ENCODE measurements around the gene MGLL.

Gene MGLL

GRCh38 chr3:127763337-127763736 is 59.0 kb downstream of the MGLL start:
- Histone ChIP-seq H3K9me2 (replicated peaks; ENCODE audit: insufficient read depth, low read length) (no peaks in the 10 kb centered on the region), H3K36me3 (ENCODE audit: low read length) (no peaks in the 10 kb centered on the region), H3K79me2 (ENCODE audit: insufficient read depth, low read length) (no peaks in the 10 kb centered on the region), H3K27me3 (ENCODE audit: low read length) (no peaks in the 10 kb centered on the region), H4K20me1 (ENCODE audit: low read depth, low read length) (no peaks in the 10 kb centered on the region), H3K27ac (ENCODE audit: low read depth, low read length) (no peak overlapping the region), H3K4me3 (ENCODE audit: insufficient read depth, low read length, poor library complexity, severe bottlenecking) (no peak overlapping the region), H2AFZ (ENCODE audit: low read depth, low read length, severe bottlenecking) (no peak overlapping the region), H3K9me3 (ENCODE audit: insufficient read depth, low read length) (no peaks in the 10 kb centered on the region), H3K4me2 (ENCODE audit: low read depth, low read length, poor library complexity, severe bottlenecking) (no peak overlapping the region), H3K9ac (ENCODE audit: low read length) (no peak overlapping the region), H3F3A (ENCODE audit: insufficient read depth) (no peaks in the 10 kb centered on the region)
- no peak for TF ChIP-seq EZH2phosphoT487 (conservative IDR thresholded peaks at IDR 0.05; ENCODE audit: low read length)
- no peak for TF ChIP-seq CTCF (IDR thresholded peaks at IDR 0.05; ENCODE audit: insufficient read depth, low read length, poor library complexity, severe bottlenecking)

- Histone ChIP-seq H3K9ac (ENCODE audit: low read length) (peak overlapping the region; percentile 32), H3K4me3 (ENCODE audit: insufficient read depth, low read length, poor library complexity, severe bottlenecking) (no peak overlapping the region), H4K20me1 (ENCODE audit: low read depth, low read length) (no peaks in the 10 kb centered on the region), H3K9me2 (replicated peaks; ENCODE audit: insufficient read depth, low read length) (no peaks in the 10 kb centered on the region), H3K36me3 (ENCODE audit: low read length) (no peaks in the 10 kb centered on the region), H3K27ac (ENCODE audit: low read depth, low read length) (peak overlapping the region; percentile 29; the same call in 1 of the 2 replicates), H3K79me2 (ENCODE audit: insufficient read depth, low read length) (no peaks in the 10 kb centered on the region), H3K27me3 (ENCODE audit: low read length) (no peaks in the 10 kb centered on the region), H2AFZ (ENCODE audit: low read depth, low read length, severe bottlenecking) (no peak overlapping the region), H3K4me2 (ENCODE audit: low read depth, low read length, poor library complexity, severe bottlenecking) (peak overlapping the region; percentile 37), H3K9me3 (ENCODE audit: insufficient read depth, low read length) (no peaks in the 10 kb centered on the region), H3F3A (ENCODE audit: insufficient read depth) (no peaks in the 10 kb centered on the region)
- TF ChIP-seq EZH2phosphoT487 (conservative IDR thresholded peaks at IDR 0.05; ENCODE audit: low read length) (no peak), CTCF (IDR thresholded peaks at IDR 0.05; ENCODE audit: insufficient read depth, low read length, poor library complexity, severe bottlenecking) (no peak)
Measured at GRCh38 chr3:127762787-127763105, 59.6 kb downstream of the MGLL start.

- Histone ChIP-seq H3K4me2 (ENCODE audit: low read depth, low read length, poor library complexity, severe bottlenecking) (peak overlapping the region; percentile 37), H3K9me2 (replicated peaks; ENCODE audit: insufficient read depth, low read length) (no peaks in the 10 kb centered on the region), H3K27ac (ENCODE audit: low read depth, low read length) (peak overlapping the region; percentile 29), H3F3A (ENCODE audit: insufficient read depth) (no peaks in the 10 kb centered on the region), H3K36me3 (ENCODE audit: low read length) (no peaks in the 10 kb centered on the region), H2AFZ (ENCODE audit: low read depth, low read length, severe bottlenecking) (peak overlapping the region; percentile 29), H3K79me2 (ENCODE audit: insufficient read depth, low read length) (no peaks in the 10 kb centered on the region), H3K27me3 (ENCODE audit: low read length) (no peaks in the 10 kb centered on the region), H4K20me1 (ENCODE audit: low read depth, low read length) (no peaks in the 10 kb centered on the region), H3K4me3 (ENCODE audit: insufficient read depth, low read length, poor library complexity, severe bottlenecking) (peak overlapping the region; percentile 1), H3K9ac (ENCODE audit: low read length) (peak overlapping the region; percentile 32), H3K9me3 (ENCODE audit: insufficient read depth, low read length) (no peaks in the 10 kb centered on the region)
- no peak for TF ChIP-seq CTCF (IDR thresholded peaks at IDR 0.05; ENCODE audit: insufficient read depth, low read length, poor library complexity, severe bottlenecking)
- TF ChIP-seq EZH2phosphoT487 (conservative IDR thresholded peaks at IDR 0.05; ENCODE audit: low read length), result no peak
Measured at GRCh38 chr3:127762077-127762786, 60.1 kb downstream of the MGLL start.
